Cardiac ventricle fibroblast (primary cell): Measurements from ENCODE around the gene FZD4. TPM values are rescaled to one million over a fixed set of nuclear protein-coding genes. Genes with fewer than 3 reads are reported as not detected.

Experiments
- total RNA-seq: library from RNA; depleted of rRNA; stranded (reverse); fragments of >200 nt; gene quantifications from 2 replicates; pipeline ENCODE4 v1.2.3, GENCODE V29; 2015

Gene FZD4
- total RNA-seq, result 34.6 and 36.8 TPM in 2 replicates

DNA sequence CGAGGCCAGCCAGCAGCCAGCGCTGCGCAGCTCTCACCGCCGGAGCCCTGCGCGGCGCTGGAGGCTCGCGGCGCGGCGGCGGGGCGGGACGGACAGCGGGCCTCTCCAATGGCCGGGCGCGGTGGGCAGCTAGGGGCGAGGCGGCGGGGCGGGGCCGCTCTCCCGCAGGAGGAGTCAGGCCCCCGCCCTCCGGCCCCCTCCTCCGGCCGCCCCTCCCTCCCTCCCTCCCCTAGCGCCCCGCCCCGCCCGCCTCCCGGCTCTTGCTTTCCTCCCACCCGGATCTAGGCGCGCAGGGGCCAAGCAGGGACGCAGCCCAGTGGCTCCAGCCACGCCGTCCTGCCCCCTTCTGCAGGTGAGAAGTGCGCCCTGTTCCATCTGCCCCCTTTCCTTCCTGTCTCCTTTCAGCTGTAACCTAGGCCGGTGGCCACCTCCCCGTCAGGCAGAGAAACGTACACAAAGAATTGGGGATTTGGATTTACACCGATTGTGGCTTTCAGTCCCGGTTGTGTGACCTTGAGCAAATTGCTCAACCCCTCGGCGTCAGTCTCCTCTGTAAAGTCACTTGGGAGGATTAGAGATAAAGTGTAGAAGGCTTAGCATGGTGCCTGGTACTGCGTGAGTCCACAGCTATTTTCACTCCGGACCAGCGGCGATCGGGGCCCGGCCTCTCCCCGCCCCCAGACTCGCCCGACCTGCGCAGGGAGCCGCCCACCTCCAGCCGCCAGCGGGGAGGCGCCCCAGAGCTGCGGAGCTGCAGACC is at the start of gene FZD4:
Gene FZD4, minus strand, starts transcription at position 35 of the 760 bp plus-strand sequence. CDS start 310 bp downstream, outside the sequence.

Other genes with a start within 250 kb of the FZD4 start
- 168 and 173 TPM in 2 replicates for gene PRSS23, start 154.9 kb downstream of the FZD4 start, total RNA-seq
- 25.0 and 31.9 TPM in 2 replicates for gene TMEM135, start 82.5 kb upstream of the FZD4 start, total RNA-seq